MM.1S (cell line): ENCODE results near the gene ALPG.

Source experiments
- CTCF ChIP-seq: fragments of 300-600 bp; sonication (generic); IDR thresholded peaks from 2 replicates; pipeline ENCODE4 v1.5.1; 2016; ENCODE audit warnings: antibody characterized with exemption, low read length, mixed read lengths
- EZH2 ChIP-seq: fragments of 300-600 bp; sonication (generic); optimal IDR thresholded peaks from 2 replicates; pipeline ENCODE3; 2017; ENCODE audit warnings: low read depth, mild to moderate bottlenecking, antibody characterized with exemption, low read length, mixed read lengths
- EZH2phosphoT487 ChIP-seq: fragments of 300-600 bp; sonication (generic); IDR thresholded peaks from 2 replicates; pipeline ENCODE4 v1.6.1; 2018; ENCODE audit warnings: antibody characterized with exemption, low read length

GRCh38 chr2:232418056-232418455 lies 11.4 kb downstream of the ALPG start:
- TF ChIP-seq EZH2phosphoT487 (no peak), EZH2 (no peak), CTCF (no peak)
